IMR-90 (cell line): ENCODE data around the gene DSCAML1. TPM values are rescaled to one million over a fixed set of nuclear protein-coding genes. Genes with fewer than 3 reads are reported as not detected.

ENCODE experiments used
- ATAC-seq: fragments of 200-7000 bp; cut with Tn5 transposase; 2 replicates; pipeline ENCODE4 v1.9.1; 2020; ENCODE audit warnings: low read depth, mild to moderate bottlenecking, moderate library complexity
- BruUV-seq: library from RNA; stranded (reverse); fragments of 400-500 nt; replicated peaks from 2 replicates; lab custom pipeline; 2021; lab: Mats Ljungman, UMichigan
- CTCF ChIA-PET: fragments of 300-600 bp; formaldehyde crosslinking; extraction: SDS; loops from one replicate; lab custom pipeline; 2021; ENCODE audit warnings: antibody characterized with exemption; lab: Yijun Ruan, JAX
- POLR2A ChIA-PET: fragments of 300-600 bp; sonication (Branson Sonifier 250); formaldehyde crosslinking; loops from one replicate; lab custom pipeline; 2022; ENCODE audit warnings: antibody characterized with exemption; ENCODE audit not compliant: unreplicated experiment; lab: Charles Lee
- DNase-seq: peaks from one replicate; pipeline ENCODE4 v3.0.0; 2013
- H2AFZ ChIP-seq: replicated peaks from 2 replicates; pipeline ENCODE3; 2013; ENCODE audit warnings: low read length, mild to moderate bottlenecking; ENCODE audit not compliant: poor library complexity
- H2AK5ac ChIP-seq: 2 replicates; pipeline ENCODE4 v1.6.1; 2013; ENCODE audit warnings: low read depth, low read length, inconsistent platforms
- H2AK9ac ChIP-seq: replicated peaks from 2 replicates; pipeline ENCODE3; 2013; ENCODE audit warnings: mild to moderate bottlenecking, low read depth, low read length, moderate library complexity; ENCODE audit not compliant: poor library complexity
- H2BK120ac ChIP-seq: 2 replicates; pipeline ENCODE4 v1.6.1; 2013; ENCODE audit warnings: low read depth, low read length, inconsistent platforms
- H2BK15ac ChIP-seq: 3 replicates; pipeline ENCODE4 v1.6.1; 2013; ENCODE audit warnings: low read depth, low read length, inconsistent platforms
- H2BK20ac ChIP-seq: 2 replicates; pipeline ENCODE4 v1.6.1; 2013; ENCODE audit warnings: low read depth, mild to moderate bottlenecking, inconsistent platforms, low read length, moderate library complexity
- H2BK5ac ChIP-seq: 2 replicates; pipeline ENCODE4 v1.6.1; 2013; ENCODE audit warnings: mild to moderate bottlenecking, low read depth, low read length, inconsistent platforms; ENCODE audit not compliant: poor library complexity, severe bottlenecking
- H3K14ac ChIP-seq: replicated peaks from 2 replicates; pipeline ENCODE4 v1.6.1; 2013; ENCODE audit warnings: low read depth, low read length, inconsistent platforms
- H3K18ac ChIP-seq: 2 replicates; pipeline ENCODE4 v1.6.1; 2013; ENCODE audit warnings: low read depth, low read length, control low read depth
- H3K23ac ChIP-seq: 2 replicates; pipeline ENCODE4 v1.6.1; 2013; ENCODE audit warnings: low read depth, low read length, inconsistent platforms
- H3K27ac ChIP-seq: 2 replicates; pipeline ENCODE4 v1.5.1; 2013; ENCODE audit warnings: mild to moderate bottlenecking, control low read depth, low read length; ENCODE audit not compliant: insufficient read depth
- H3K27me3 ChIP-seq: 2 replicates; pipeline ENCODE4 v1.6.1; 2013; ENCODE audit warnings: low read length; ENCODE audit not compliant: control insufficient read depth, insufficient read depth
- H3K36me3 ChIP-seq: 2 replicates; pipeline ENCODE4 v1.6.1; 2013; ENCODE audit warnings: low read length, mixed read lengths; ENCODE audit not compliant: control insufficient read depth, insufficient read depth
- H3K4ac ChIP-seq: 2 replicates; pipeline ENCODE4 v1.6.1; 2013; ENCODE audit warnings: low read depth, low read length, inconsistent platforms
- H3K4me1 ChIP-seq: 2 replicates; pipeline ENCODE4 v1.6.1; 2013; ENCODE audit warnings: low read length, mixed read lengths; ENCODE audit not compliant: control insufficient read depth, insufficient read depth
- H3K4me2 ChIP-seq: 2 replicates; pipeline ENCODE4 v1.6.1; 2013; ENCODE audit warnings: low read depth, mild to moderate bottlenecking, control low read depth, low read length, moderate library complexity
- H3K4me3 ChIP-seq: 2 replicates; pipeline ENCODE4 v1.5.1; 2013; ENCODE audit warnings: low read depth, mild to moderate bottlenecking, control low read depth, low read length, moderate library complexity; ENCODE audit not compliant: insufficient read depth
- H3K56ac ChIP-seq: 2 replicates; pipeline ENCODE4 v1.6.1; 2013; ENCODE audit warnings: low read length, inconsistent platforms; ENCODE audit not compliant: insufficient read depth; ENCODE audit errors: extremely low read depth
- H3K79me1 ChIP-seq, 2 experiments: 2 replicates each; pipeline ENCODE4 v1.6.1; 2013; ENCODE audit warnings: low read length in 2 of 2, inconsistent platforms in 1 of 2, low read depth in 1 of 2
- H3K9ac ChIP-seq: 2 replicates; pipeline ENCODE4 v1.6.1; 2013; ENCODE audit warnings: low read depth, low read length, control low read depth
- H3K9me1 ChIP-seq: 2 replicates; pipeline ENCODE4 v1.6.1; 2013; ENCODE audit warnings: low read length, inconsistent platforms; ENCODE audit not compliant: insufficient read depth
- H3K9me3 ChIP-seq: 2 replicates; pipeline ENCODE4 v1.6.1; 2013; ENCODE audit warnings: low read length; ENCODE audit not compliant: control insufficient read depth, insufficient read depth
- H4K20me1 ChIP-seq: 2 replicates; pipeline ENCODE4 v1.6.1; 2013; ENCODE audit warnings: low read length, inconsistent platforms; ENCODE audit not compliant: insufficient read depth
- H4K5ac ChIP-seq: 2 replicates; pipeline ENCODE4 v1.6.1; 2013; ENCODE audit warnings: mild to moderate bottlenecking, low read depth, low read length, control low read depth
- H4K8ac ChIP-seq, 2 experiments: 2 replicates each; pipeline ENCODE4 v1.6.1; 2013; ENCODE audit warnings: low read depth in 2 of 2, low read length in 2 of 2, control low read depth in 1 of 2, inconsistent platforms in 1 of 2
- H4K91ac ChIP-seq: 2 replicates; pipeline ENCODE4 v1.6.1; 2013; ENCODE audit warnings: low read depth, low read length, inconsistent platforms; ENCODE audit not compliant: insufficient read depth
- BHLHE40 ChIP-seq: fragments of 150-350 bp; IDR thresholded peaks from 2 replicates; pipeline ENCODE4 v1.6.1; 2016; ENCODE audit warnings: mild to moderate bottlenecking, low read depth, low read length
- RAD21 ChIP-seq: IDR thresholded peaks from 2 replicates; pipeline ENCODE4 v1.6.1; 2012; ENCODE audit warnings: low read length, improper control_type of control experiment
- WGBS, 2 experiments: methylation state at CpG; one replicate each; pipeline versions ENCODE4 v1.1.5 to v1.1.7; 2013; ENCODE audit warnings: missing lambda C conversion rate in 2 of 2; ENCODE audit not compliant: insufficient read length in 1 of 2; ENCODE audit errors: extremely low coverage in 2 of 2; 5-methylcytosine and 5-hydroxymethylcytosine counted together
- dilution Hi-C: fragments of 300-500 bp; cut with HindIII; formaldehyde crosslinking; loops from one replicate; pipeline ENCODE4 v1.14.3; 2018; ENCODE audit warnings: low sequenced_read_pairs; ENCODE audit not compliant: unreplicated experiment
- in situ Hi-C: fragments of 300-500 bp; cut with MboI; formaldehyde crosslinking; loops from 3 replicates; pipeline ENCODE4 v1.14.3; 2019; ENCODE audit warnings: low sequenced_read_pairs, inconsistent platforms, mixed read lengths
- intact Hi-C: fragments of 100-400 bp; cut with micrococcal nuclease; formaldehyde crosslinking; loops from 2 replicates; pipeline ENCODE4 v1.10.0; 2022
- polyA plus RNA-seq, 3 experiments: library from polyadenylated mRNA; depleted of rRNA; stranded (reverse); fragments of >200 nt; gene quantifications; 2 replicates each; pipeline ENCODE4 v1.2.3, GENCODE V29; 2012; ENCODE audit warnings: low replicate concordance in 1 of 3
- total RNA-seq: library from RNA; depleted of rRNA; stranded (reverse); fragments of >200 nt; gene quantifications from 2 replicates; pipeline ENCODE4 v1.2.3, GENCODE V29; 2012

DSCAML1 gene
- total and polyA plus RNA-seq, 2 of the 4 experiments (the other 2 are of a cell fraction): not detected

DNA sequence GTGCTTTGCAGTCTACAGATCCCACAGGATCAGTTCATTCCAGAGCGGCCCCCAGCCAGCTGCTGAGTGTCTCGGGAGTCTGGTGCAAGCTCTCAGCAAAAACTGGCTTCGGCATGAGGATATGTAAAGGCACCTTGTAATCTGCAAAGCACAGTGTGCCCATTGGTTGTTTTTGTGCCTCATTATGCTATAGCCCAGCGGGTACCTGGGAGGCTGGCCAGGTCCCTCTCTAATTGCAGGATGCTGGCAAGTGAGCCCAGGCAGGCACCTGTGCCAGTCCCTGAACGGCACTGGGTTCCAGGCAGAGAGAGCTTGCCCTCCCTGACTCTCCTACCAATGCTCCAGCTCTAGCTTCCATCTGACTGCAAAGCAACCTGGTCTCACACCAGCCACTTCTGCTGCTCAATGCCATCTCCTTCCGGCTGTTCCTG, 128.7 kb downstream of the DSCAML1 start:
- dilution Hi-C loops: no loop called here

More for the DNA sequence above, 128.7 kb downstream of the DSCAML1 start:
- no peak overlapping the region for H3K9ac ChIP-seq
- H3K4me3 ChIP-seq: no peak overlapping the region
- no peak overlapping the region for H2BK120ac ChIP-seq
- ATAC-seq (no peak), DNase-seq (no peak)
- no peak overlapping the region for H4K8ac ChIP-seq
- H3K4me1 ChIP-seq: no peaks in the 10 kb centered on the region
- in situ Hi-C loops (no loop called here), intact Hi-C loops (no loop called here)
- no peak overlapping the region for H2AK5ac ChIP-seq
- no peaks in the 10 kb centered on the region for H3K79me1 ChIP-seq
- no peak overlapping the region for H2BK5ac ChIP-seq
- H2BK15ac ChIP-seq: no peak overlapping the region
- H2AK9ac ChIP-seq: no peak overlapping the region
- no peak overlapping the region for H2BK20ac ChIP-seq
- no TSS peak for BruUV-seq
- H3K27me3 ChIP-seq: peaks cover 12% of the 10 kb centered on the region
- WGBS, 2 experiments: 63% methylated on average over 2 of the region's 6 CpGs; no CpG with 5 or more reads in 1 of the 2 experiments
- no peak overlapping the region for H3K4me2 ChIP-seq
- no peak overlapping the region for H3K4ac ChIP-seq
- POLR2A ChIA-PET: no interaction called here
- no peak overlapping the region for H2AFZ ChIP-seq
- no peak overlapping the region for H4K91ac ChIP-seq
- H4K5ac ChIP-seq: no peak overlapping the region
- H3K27ac ChIP-seq: no peak overlapping the region
- CTCF ChIA-PET: no interaction called here
- H3K9me3 ChIP-seq: no peaks in the 10 kb centered on the region
- TF ChIP-seq BHLHE40 (no peak), RAD21 (no peak)
- H3K9me1 ChIP-seq: no peaks in the 10 kb centered on the region
- no peak overlapping the region for H3K14ac ChIP-seq
- no peaks in the 10 kb centered on the region for H3K36me3 ChIP-seq
- H3K18ac ChIP-seq: no peak overlapping the region
- no peaks in the 10 kb centered on the region for H4K20me1 ChIP-seq
- H3K23ac ChIP-seq: no peak overlapping the region
- no peak overlapping the region for H3K56ac ChIP-seq
